Measurements from ENCODE around the gene UIMC1.

- TF ChIP-seq CTCF (IDR thresholded peaks at IDR 0.05) = no peak
- TF ChIP-seq POLR2A (IDR thresholded peaks at IDR 0.05) = no peak
Measured at GRCh38 chr5:177036443-177036842, 29.9 kb upstream of the UIMC1 start.
